ENCODE results near the gene NGEF.

The NGEF gene

GRCh38 chr2:232874677-232875223 lies 138.3 kb downstream of the NGEF start:
- Histone ChIP-seq H3K27ac (ENCODE audit: low read depth, low read length) (no peak overlapping the region), H3K9ac (ENCODE audit: low read length in 5 of 5) (no peak overlapping the region)

GRCh38 chr2:232873909-232874641 lies 139.0 kb downstream of the NGEF start:
- Histone ChIP-seq H3K36me3 (ENCODE audit: control insufficient read depth in 5 of 5, insufficient read depth in 5 of 5, low read length in 5 of 5) (no peaks in the 10 kb centered on the region), H3K27ac (ENCODE audit: low read depth, low read length) (no peak overlapping the region), H3K4me3 (ENCODE audit: low read depth in 1 of 5, low read length in 5 of 5) (no peak overlapping the region), H3K27me3 (ENCODE audit: control insufficient read depth in 5 of 5, insufficient read depth in 4 of 5, low read length in 5 of 5) (peaks cover 11 to 30% (median 22%) of the 10 kb centered on the region in 5 donors), H3K9ac (ENCODE audit: low read length in 5 of 5) (no peak overlapping the region), H3K4me1 (ENCODE audit: control insufficient read depth in 5 of 5, insufficient read depth in 5 of 5, low read length in 5 of 5) (peaks cover 0 to 16% (median 7%) of the 10 kb centered on the region in 5 donors), H3K9me3 (ENCODE audit: control insufficient read depth in 5 of 5, low read length in 5 of 5) (no peaks in the 10 kb centered on the region)

More at GRCh38 chr2:232874677-232875223, 138.3 kb downstream of the NGEF start:
- Histone ChIP-seq H3K4me1 (ENCODE audit: control insufficient read depth in 5 of 5, insufficient read depth in 5 of 5, low read length in 5 of 5) (peaks cover 0 to 16% (median 7%) of the 10 kb centered on the region in 5 donors), H3K36me3 (ENCODE audit: control insufficient read depth in 5 of 5, insufficient read depth in 5 of 5, low read length in 5 of 5) (no peaks in the 10 kb centered on the region), H3K9me3 (ENCODE audit: control insufficient read depth in 5 of 5, low read length in 5 of 5) (no peaks in the 10 kb centered on the region), H3K27me3 (ENCODE audit: control insufficient read depth in 5 of 5, insufficient read depth in 4 of 5, low read length in 5 of 5) (peaks cover 11 to 30% (median 22%) of the 10 kb centered on the region in 5 donors), H3K4me3 (ENCODE audit: low read depth in 1 of 5, low read length in 5 of 5) (no peak overlapping the region)

- no peaks in the 10 kb centered on the region for H3K36me3 ChIP-seq (ENCODE audit: control insufficient read depth in 5 of 5, insufficient read depth in 5 of 5, low read length in 5 of 5)
- no peak overlapping the region for H3K27ac ChIP-seq (ENCODE audit: low read depth, low read length)
- no peaks in the 10 kb centered on the region for H3K9me3 ChIP-seq (ENCODE audit: control insufficient read depth in 5 of 5, low read length in 5 of 5)
- H3K27me3 ChIP-seq (ENCODE audit: control insufficient read depth in 5 of 5, insufficient read depth in 4 of 5, low read length in 5 of 5) = peaks cover 11 to 28% (median 22%) of the 10 kb centered on the region in 5 donors
- peaks cover 0 to 16% (median 7%) of the 10 kb centered on the region in 5 donors for H3K4me1 ChIP-seq (ENCODE audit: control insufficient read depth in 5 of 5, insufficient read depth in 5 of 5, low read length in 5 of 5)
- no peak overlapping the region for H3K9ac ChIP-seq (ENCODE audit: low read length in 5 of 5)
- no peak overlapping the region for H3K4me3 ChIP-seq (ENCODE audit: low read depth in 1 of 5, low read length in 5 of 5)
Measured at GRCh38 chr2:232873292-232873908, 139.7 kb downstream of the NGEF start.

- no peaks in the 10 kb centered on the region for H3K9me3 ChIP-seq (ENCODE audit: control insufficient read depth in 5 of 5, low read length in 5 of 5)
- no peak overlapping the region for H3K4me3 ChIP-seq (ENCODE audit: low read depth in 1 of 5, low read length in 5 of 5)
- peaks cover 11 to 24% (median 22%) of the 10 kb centered on the region in 5 donors for H3K27me3 ChIP-seq (ENCODE audit: control insufficient read depth in 5 of 5, insufficient read depth in 4 of 5, low read length in 5 of 5)
- peaks cover 0 to 16% (median 7%) of the 10 kb centered on the region in 5 donors for H3K4me1 ChIP-seq (ENCODE audit: control insufficient read depth in 5 of 5, insufficient read depth in 5 of 5, low read length in 5 of 5)
- no peaks in the 10 kb centered on the region for H3K36me3 ChIP-seq (ENCODE audit: control insufficient read depth in 5 of 5, insufficient read depth in 5 of 5, low read length in 5 of 5)
- H3K9ac ChIP-seq (ENCODE audit: low read length in 5 of 5) = no peak overlapping the region
- no peak overlapping the region for H3K27ac ChIP-seq (ENCODE audit: low read depth, low read length)
Measured at GRCh38 chr2:232872826-232873225, 140.2 kb downstream of the NGEF start.

GRCh38 chr2:232871835-232872736 lies 141.0 kb downstream of the NGEF start:
- H3K9me3 ChIP-seq (ENCODE audit: control insufficient read depth in 5 of 5, low read length in 5 of 5) = no peaks in the 10 kb centered on the region
- H3K36me3 ChIP-seq (ENCODE audit: control insufficient read depth in 5 of 5, insufficient read depth in 5 of 5, low read length in 5 of 5) = no peaks in the 10 kb centered on the region
- peaks cover 5 to 21% (median 15%) of the 10 kb centered on the region in 5 donors for H3K27me3 ChIP-seq (ENCODE audit: control insufficient read depth in 5 of 5, insufficient read depth in 4 of 5, low read length in 5 of 5)
- no peak overlapping the region for H3K9ac ChIP-seq (ENCODE audit: low read length in 5 of 5)
- H3K4me1 ChIP-seq (ENCODE audit: control insufficient read depth in 5 of 5, insufficient read depth in 5 of 5, low read length in 5 of 5) = peaks cover 0 to 16% (median 7%) of the 10 kb centered on the region in 5 donors
- H3K27ac ChIP-seq (ENCODE audit: low read depth, low read length) = no peak overlapping the region
- H3K4me3 ChIP-seq (ENCODE audit: low read depth in 1 of 5, low read length in 5 of 5) = no peak overlapping the region

- H3K27ac ChIP-seq (ENCODE audit: low read depth, low read length) = no peak overlapping the region
- H3K4me1 ChIP-seq (ENCODE audit: control insufficient read depth in 5 of 5, insufficient read depth in 5 of 5, low read length in 5 of 5) = peaks cover 0 to 9% (median 7%) of the 10 kb centered on the region in 5 donors
- no peak overlapping the region for H3K9ac ChIP-seq (ENCODE audit: low read length in 5 of 5)
- H3K4me3 ChIP-seq (ENCODE audit: low read depth in 1 of 5, low read length in 5 of 5) = no peak overlapping the region
- H3K36me3 ChIP-seq (ENCODE audit: control insufficient read depth in 5 of 5, insufficient read depth in 5 of 5, low read length in 5 of 5) = no peaks in the 10 kb centered on the region
- H3K9me3 ChIP-seq (ENCODE audit: control insufficient read depth in 5 of 5, low read length in 5 of 5) = no peaks in the 10 kb centered on the region
- peaks cover 2 to 15% (median 9%) of the 10 kb centered on the region in 5 donors for H3K27me3 ChIP-seq (ENCODE audit: control insufficient read depth in 5 of 5, insufficient read depth in 4 of 5, low read length in 5 of 5)
Measured at GRCh38 chr2:232871418-232871834, 141.6 kb downstream of the NGEF start.

- H3K27ac ChIP-seq (ENCODE audit: low read depth, low read length) = no peak overlapping the region
- H3K36me3 ChIP-seq (ENCODE audit: control insufficient read depth in 5 of 5, insufficient read depth in 5 of 5, low read length in 5 of 5) = no peaks in the 10 kb centered on the region
- H3K9ac ChIP-seq (ENCODE audit: low read length in 5 of 5) = no peak overlapping the region
- H3K4me1 ChIP-seq (ENCODE audit: control insufficient read depth in 5 of 5, insufficient read depth in 5 of 5, low read length in 5 of 5) = peaks cover 0 to 5% (median 4%) of the 10 kb centered on the region in 5 donors
- H3K4me3 ChIP-seq (ENCODE audit: low read depth in 1 of 5, low read length in 5 of 5) = no peak overlapping the region
- H3K9me3 ChIP-seq (ENCODE audit: control insufficient read depth in 5 of 5, low read length in 5 of 5) = no peaks in the 10 kb centered on the region
- H3K27me3 ChIP-seq (ENCODE audit: control insufficient read depth in 5 of 5, insufficient read depth in 4 of 5, low read length in 5 of 5) = peaks cover 0 to 11% (median 7%) of the 10 kb centered on the region in 5 donors
Measured at GRCh38 chr2:232870766-232871371, 142.2 kb downstream of the NGEF start.

- no peaks in the 10 kb centered on the region for H3K9me3 ChIP-seq (ENCODE audit: control insufficient read depth in 5 of 5, low read length in 5 of 5)
- no peak within 1 kb of the TSS for H3K9ac ChIP-seq (ENCODE audit: low read length in 5 of 5)
- H3K27me3 ChIP-seq (ENCODE audit: control insufficient read depth in 5 of 5, insufficient read depth in 4 of 5, low read length in 5 of 5) = peaks cover 0 to 5% (median under 1%) of the 10 kb centered on the region in 5 donors
- H3K36me3 ChIP-seq (ENCODE audit: control insufficient read depth in 5 of 5, insufficient read depth in 5 of 5, low read length in 5 of 5) = no peaks in the 10 kb centered on the region
- no peaks in the 10 kb centered on the region for H3K4me1 ChIP-seq (ENCODE audit: control insufficient read depth in 5 of 5, insufficient read depth in 5 of 5, low read length in 5 of 5)
- H3K4me3 ChIP-seq (ENCODE audit: low read depth in 1 of 5, low read length in 5 of 5) = no peak within 1 kb of the TSS
- H3K27ac ChIP-seq (ENCODE audit: low read depth, low read length) = no peak within 1 kb of the TSS
Measured at GRCh38 chr2:232870018-232870765, 142.9 kb downstream of the NGEF start, which contains the start of gene SNORC. Gene SNORC (plus strand): TSS chr2:232870264. CDS start chr2:232870342, 78 bp downstream.
